HEK293 (cell line): ENCODE results near the gene KTN1.

Experiments used
- CTCF ChIA-PET: fragments of 350-600 bp; formaldehyde crosslinking; extraction: SDS; loops from one replicate; lab custom pipeline; 2021; ENCODE audit warnings: antibody characterized with exemption; lab: Yijun Ruan, JAX
- POLR2A ChIA-PET: fragments of 300-600 bp; formaldehyde crosslinking; extraction: SDS; loops from one replicate; lab custom pipeline; 2020; ENCODE audit warnings: antibody characterized with exemption, inconsistent platforms; lab: Yijun Ruan, JAX
- H3K27ac ChIP-seq: fragments of 200-500 bp; sonication (Bioruptor generic); 2 replicates; pipeline ENCODE4 v1.5.1; 2014; ENCODE audit warnings: low read depth, low read length, control low read depth, inconsistent platforms; ENCODE audit errors: extremely low read depth
- H3K36me3 ChIP-seq, 2 experiments: fragments of 200-500 bp in 1 of 2; sonication (Bioruptor generic) in 1 of 2; 1 replicate in 1 of 2; 2 replicates in 1 of 2; pipeline ENCODE4 v1.5.1; 2014 to 2017; ENCODE audit warnings: inconsistent platforms in 2 of 2, low read length in 2 of 2; ENCODE audit not compliant: control insufficient read depth in 2 of 2, insufficient read depth in 1 of 2
- H3K4me1 ChIP-seq: fragments of 200-500 bp; sonication (Bioruptor generic); 2 replicates; pipeline ENCODE4 v1.5.1; 2014; ENCODE audit warnings: mild to moderate bottlenecking, low read length, inconsistent platforms; ENCODE audit not compliant: control insufficient read depth, insufficient read depth
- H3K4me3 ChIP-seq: 2 replicates; pipeline ENCODE4 v1.5.1; 2011; ENCODE audit warnings: low read depth, mild to moderate bottlenecking, control low read depth, low read length, moderate library complexity
- H3K9me3 ChIP-seq: fragments of 200-500 bp; sonication (Bioruptor generic); 2 replicates; pipeline ENCODE4 v1.5.1; 2014; ENCODE audit warnings: low read depth, low read length, inconsistent platforms; ENCODE audit not compliant: control insufficient read depth, insufficient read depth
- GLIS1 ChIP-seq: fragments of 450-650 bp; formaldehyde crosslinking; IDR thresholded peaks from 2 replicates; pipeline ENCODE4 v1.5.1; 2016; ENCODE audit warnings: missing biosample characterization, missing genetic modification characterization
- SETDB1 ChIP-seq: IDR thresholded peaks from one replicate; pipeline ENCODE4 v1.6.1; 2017; ENCODE audit warnings: mild to moderate bottlenecking, low read length, moderate library complexity, mixed read lengths; ENCODE audit not compliant: insufficient read length
- ZBTB20 ChIP-seq: fragments of 450-650 bp; formaldehyde crosslinking; IDR thresholded peaks from 2 replicates; pipeline ENCODE4 v1.5.1; 2016; ENCODE audit warnings: missing biosample characterization, missing genetic modification characterization
- ZNF157 ChIP-seq: fragments of 450-650 bp; formaldehyde crosslinking; IDR thresholded peaks from 2 replicates; pipeline ENCODE4 v1.5.1; 2016; ENCODE audit warnings: missing biosample characterization, missing genetic modification characterization
- ZNF2 ChIP-seq: fragments of 450-650 bp; formaldehyde crosslinking; IDR thresholded peaks from 2 replicates; pipeline ENCODE4 v1.5.1; 2016; ENCODE audit warnings: missing biosample characterization, missing genetic modification characterization
- ZNF335 ChIP-seq: fragments of 450-650 bp; formaldehyde crosslinking; conservative IDR thresholded peaks from 2 replicates; pipeline ENCODE4 v1.5.1; 2016; ENCODE audit warnings: missing biosample characterization, missing genetic modification characterization
- ZNF416 ChIP-seq: fragments of 450-650 bp; formaldehyde crosslinking; IDR thresholded peaks from 2 replicates; pipeline ENCODE4 v1.5.1; 2016; ENCODE audit warnings: missing biosample characterization, missing genetic modification characterization
- ZNF548 ChIP-seq: fragments of 450-650 bp; formaldehyde crosslinking; IDR thresholded peaks from 2 replicates; pipeline ENCODE4 v1.5.1; 2016; ENCODE audit warnings: missing biosample characterization, missing genetic modification characterization
- ZNF660 ChIP-seq: fragments of 450-650 bp; IDR thresholded peaks from 2 replicates; pipeline ENCODE4 v1.5.1; 2018; ENCODE audit warnings: missing biosample characterization, mild to moderate bottlenecking, missing genetic modification characterization
- TF ChIP-seq, protein P1 (sequence below): fragments of 450-650 bp; formaldehyde crosslinking; IDR thresholded peaks from 2 replicates; pipeline ENCODE4 v1.5.1; 2016; ENCODE audit warnings: missing biosample characterization, missing genetic modification characterization
- TF ChIP-seq, protein P2 (sequence below): fragments of 450-650 bp; formaldehyde crosslinking; IDR thresholded peaks from 2 replicates; pipeline ENCODE4 v1.5.1; 2017; ENCODE audit warnings: missing biosample characterization, missing genetic modification characterization
- TF ChIP-seq, protein P3 (sequence below): fragments of 450-650 bp; formaldehyde crosslinking; IDR thresholded peaks from 2 replicates; pipeline ENCODE4 v1.5.1; 2016; ENCODE audit warnings: missing biosample characterization, missing genetic modification characterization
- TF ChIP-seq, protein P4 (sequence below): fragments of 450-650 bp; formaldehyde crosslinking; IDR thresholded peaks from 2 replicates; pipeline ENCODE4 v1.5.1; 2016; ENCODE audit warnings: missing biosample characterization, missing genetic modification characterization
- TF ChIP-seq, protein P5 (sequence below): fragments of 450-650 bp; formaldehyde crosslinking; IDR thresholded peaks from 2 replicates; pipeline ENCODE4 v1.5.1; 2016; ENCODE audit warnings: missing biosample characterization, missing genetic modification characterization, borderline replicate concordance

KTN1 gene

DNA sequence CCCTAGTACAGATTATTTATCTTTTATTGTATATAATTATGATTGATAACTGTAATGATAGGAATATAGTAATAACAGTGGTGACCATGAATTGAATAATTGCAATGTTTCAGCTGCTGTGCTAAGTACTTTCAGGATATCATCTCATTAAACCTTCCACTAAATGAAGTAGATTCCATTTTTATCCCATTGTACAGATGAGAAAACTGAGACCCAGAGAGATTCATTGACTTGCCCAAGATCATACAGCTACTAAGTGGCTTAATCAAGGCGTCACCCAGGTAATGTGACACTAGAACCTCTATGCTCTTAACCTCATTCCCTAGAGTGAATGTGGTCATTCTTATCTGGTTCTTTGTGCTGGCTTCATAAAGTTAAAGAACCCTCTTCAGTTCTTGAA lies 124.6 kb downstream of the KTN1 start (continued):
- TF ChIP-seq, protein P1, sequence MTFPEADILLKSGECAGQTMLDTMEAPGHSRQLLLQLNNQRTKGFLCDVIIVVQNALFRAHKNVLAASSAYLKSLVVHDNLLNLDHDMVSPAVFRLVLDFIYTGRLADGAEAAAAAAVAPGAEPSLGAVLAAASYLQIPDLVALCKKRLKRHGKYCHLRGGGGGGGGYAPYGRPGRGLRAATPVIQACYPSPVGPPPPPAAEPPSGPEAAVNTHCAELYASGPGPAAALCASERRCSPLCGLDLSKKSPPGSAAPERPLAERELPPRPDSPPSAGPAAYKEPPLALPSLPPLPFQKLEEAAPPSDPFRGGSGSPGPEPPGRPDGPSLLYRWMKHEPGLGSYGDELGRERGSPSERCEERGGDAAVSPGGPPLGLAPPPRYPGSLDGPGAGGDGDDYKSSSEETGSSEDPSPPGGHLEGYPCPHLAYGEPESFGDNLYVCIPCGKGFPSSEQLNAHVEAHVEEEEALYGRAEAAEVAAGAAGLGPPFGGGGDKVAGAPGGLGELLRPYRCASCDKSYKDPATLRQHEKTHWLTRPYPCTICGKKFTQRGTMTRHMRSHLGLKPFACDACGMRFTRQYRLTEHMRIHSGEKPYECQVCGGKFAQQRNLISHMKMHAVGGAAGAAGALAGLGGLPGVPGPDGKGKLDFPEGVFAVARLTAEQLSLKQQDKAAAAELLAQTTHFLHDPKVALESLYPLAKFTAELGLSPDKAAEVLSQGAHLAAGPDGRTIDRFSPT (tag by site-specific recombination) = no peak
- no peak for TF ChIP-seq ZNF416
- TF ChIP-seq ZBTB20 (tag by site-specific recombination) = no peak
- TF ChIP-seq ZNF157 (tag by site-specific recombination) = no peak
- no peak for TF ChIP-seq ZNF548 (tag by site-specific recombination)
- TF ChIP-seq, protein P2, sequence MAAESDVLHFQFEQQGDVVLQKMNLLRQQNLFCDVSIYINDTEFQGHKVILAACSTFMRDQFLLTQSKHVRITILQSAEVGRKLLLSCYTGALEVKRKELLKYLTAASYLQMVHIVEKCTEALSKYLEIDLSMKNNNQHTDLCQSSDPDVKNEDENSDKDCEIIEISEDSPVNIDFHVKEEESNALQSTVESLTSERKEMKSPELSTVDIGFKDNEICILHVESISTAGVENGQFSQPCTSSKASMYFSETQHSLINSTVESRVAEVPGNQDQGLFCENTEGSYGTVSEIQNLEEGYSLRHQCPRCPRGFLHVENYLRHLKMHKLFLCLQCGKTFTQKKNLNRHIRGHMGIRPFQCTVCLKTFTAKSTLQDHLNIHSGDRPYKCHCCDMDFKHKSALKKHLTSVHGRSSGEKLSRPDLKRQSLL = no peak
- TF ChIP-seq ZNF660 (tag by site-specific recombination) = no peak
- TF ChIP-seq, protein P3, sequence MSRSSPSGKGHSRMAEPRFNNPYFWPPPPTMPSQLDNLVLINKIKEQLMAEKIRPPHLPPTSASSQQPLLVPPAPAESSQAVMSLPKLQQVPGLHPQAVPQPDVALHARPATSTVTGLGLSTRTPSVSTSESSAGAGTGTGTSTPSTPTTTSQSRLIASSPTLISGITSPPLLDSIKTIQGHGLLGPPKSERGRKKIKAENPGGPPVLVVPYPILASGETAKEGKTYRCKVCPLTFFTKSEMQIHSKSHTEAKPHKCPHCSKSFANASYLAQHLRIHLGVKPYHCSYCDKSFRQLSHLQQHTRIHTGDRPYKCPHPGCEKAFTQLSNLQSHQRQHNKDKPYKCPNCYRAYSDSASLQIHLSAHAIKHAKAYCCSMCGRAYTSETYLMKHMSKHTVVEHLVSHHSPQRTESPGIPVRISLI = no peak

DNA sequence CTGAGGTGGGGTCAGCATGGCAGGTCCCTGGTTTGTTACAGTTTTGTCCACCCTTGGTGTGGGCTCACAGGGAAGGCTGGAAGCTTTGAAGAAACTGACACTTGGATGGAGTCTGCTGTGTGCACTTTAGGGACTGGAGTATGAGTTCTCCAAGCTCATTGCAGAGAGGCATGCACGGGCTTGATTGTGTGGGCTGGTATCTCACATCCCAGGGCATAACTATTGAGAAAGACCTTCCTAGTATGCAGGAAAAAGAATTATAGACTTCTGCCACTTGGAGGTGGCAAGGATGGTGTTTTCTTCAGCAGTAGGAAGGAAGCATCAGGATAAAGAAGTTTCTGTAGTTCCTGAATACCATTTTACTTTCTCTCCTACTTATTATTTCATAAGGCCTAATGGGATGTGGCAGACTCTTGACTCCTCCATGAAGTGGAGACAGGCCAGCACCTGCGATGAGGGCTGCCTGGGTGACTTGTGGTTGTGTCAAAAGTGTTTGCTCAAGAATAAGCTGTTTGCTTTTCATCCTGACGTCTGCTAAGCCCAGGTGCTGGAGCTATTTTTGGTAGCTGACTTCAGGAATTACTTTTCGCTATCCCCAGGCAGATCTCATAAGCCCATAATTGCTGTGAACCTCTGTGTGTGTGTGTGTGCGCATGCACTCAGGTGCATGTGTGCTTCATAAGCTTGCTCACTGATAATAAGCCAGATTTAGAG lies 125.8 kb downstream of the KTN1 start:
- peaks cover 0 to 6% of the 10 kb centered on the region in 2 experiments; a peak in 1 of 3 replicates for H3K36me3 ChIP-seq
- ChIA-PET CTCF (interaction anchor here (0.7 to 2.2 kb wide), 5 partner anchors 26 to 785 kb away, joined by 3 to 7 read pairs (median 4); no protein-coding TSS in a partner anchor), POLR2A (no interaction called here)
- no peaks in the 10 kb centered on the region for H3K9me3 ChIP-seq
- peak overlapping the region; percentile 1; the same call in 1 of the 2 replicates for H3K27ac ChIP-seq
- H3K4me1 ChIP-seq = no peaks in the 10 kb centered on the region
- TF ChIP-seq ZNF335 (tag by site-specific recombination) (no peak), ZNF2 (tag by site-specific recombination) (no peak), GLIS1 (tag by site-specific recombination) (0 out of 2 replicates have a peak, but pooled peaks have one; percentile 17), SETDB1 (no peak)
- TF ChIP-seq, protein P4, sequence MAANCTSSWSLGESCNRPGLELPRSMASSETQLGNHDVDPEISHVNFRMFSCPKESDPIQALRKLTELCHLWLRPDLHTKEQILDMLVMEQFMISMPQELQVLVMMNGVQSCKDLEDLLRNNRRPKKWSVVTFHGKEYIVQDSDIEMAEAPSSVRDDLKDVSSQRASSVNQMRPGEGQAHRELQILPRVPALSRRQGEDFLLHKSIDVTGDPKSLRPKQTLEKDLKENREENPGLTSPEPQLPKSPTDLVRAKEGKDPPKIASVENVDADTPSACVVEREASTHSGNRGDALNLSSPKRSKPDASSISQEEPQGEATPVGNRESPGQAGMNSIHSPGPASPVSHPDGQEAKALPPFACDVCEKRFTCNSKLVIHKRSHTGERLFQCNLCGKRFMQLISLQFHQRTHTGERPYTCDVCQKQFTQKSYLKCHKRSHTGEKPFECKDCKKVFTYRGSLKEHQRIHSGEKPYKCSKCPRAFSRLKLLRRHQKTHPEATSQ (tag by site-specific recombination) = no peak
- TF ChIP-seq, protein P5, sequence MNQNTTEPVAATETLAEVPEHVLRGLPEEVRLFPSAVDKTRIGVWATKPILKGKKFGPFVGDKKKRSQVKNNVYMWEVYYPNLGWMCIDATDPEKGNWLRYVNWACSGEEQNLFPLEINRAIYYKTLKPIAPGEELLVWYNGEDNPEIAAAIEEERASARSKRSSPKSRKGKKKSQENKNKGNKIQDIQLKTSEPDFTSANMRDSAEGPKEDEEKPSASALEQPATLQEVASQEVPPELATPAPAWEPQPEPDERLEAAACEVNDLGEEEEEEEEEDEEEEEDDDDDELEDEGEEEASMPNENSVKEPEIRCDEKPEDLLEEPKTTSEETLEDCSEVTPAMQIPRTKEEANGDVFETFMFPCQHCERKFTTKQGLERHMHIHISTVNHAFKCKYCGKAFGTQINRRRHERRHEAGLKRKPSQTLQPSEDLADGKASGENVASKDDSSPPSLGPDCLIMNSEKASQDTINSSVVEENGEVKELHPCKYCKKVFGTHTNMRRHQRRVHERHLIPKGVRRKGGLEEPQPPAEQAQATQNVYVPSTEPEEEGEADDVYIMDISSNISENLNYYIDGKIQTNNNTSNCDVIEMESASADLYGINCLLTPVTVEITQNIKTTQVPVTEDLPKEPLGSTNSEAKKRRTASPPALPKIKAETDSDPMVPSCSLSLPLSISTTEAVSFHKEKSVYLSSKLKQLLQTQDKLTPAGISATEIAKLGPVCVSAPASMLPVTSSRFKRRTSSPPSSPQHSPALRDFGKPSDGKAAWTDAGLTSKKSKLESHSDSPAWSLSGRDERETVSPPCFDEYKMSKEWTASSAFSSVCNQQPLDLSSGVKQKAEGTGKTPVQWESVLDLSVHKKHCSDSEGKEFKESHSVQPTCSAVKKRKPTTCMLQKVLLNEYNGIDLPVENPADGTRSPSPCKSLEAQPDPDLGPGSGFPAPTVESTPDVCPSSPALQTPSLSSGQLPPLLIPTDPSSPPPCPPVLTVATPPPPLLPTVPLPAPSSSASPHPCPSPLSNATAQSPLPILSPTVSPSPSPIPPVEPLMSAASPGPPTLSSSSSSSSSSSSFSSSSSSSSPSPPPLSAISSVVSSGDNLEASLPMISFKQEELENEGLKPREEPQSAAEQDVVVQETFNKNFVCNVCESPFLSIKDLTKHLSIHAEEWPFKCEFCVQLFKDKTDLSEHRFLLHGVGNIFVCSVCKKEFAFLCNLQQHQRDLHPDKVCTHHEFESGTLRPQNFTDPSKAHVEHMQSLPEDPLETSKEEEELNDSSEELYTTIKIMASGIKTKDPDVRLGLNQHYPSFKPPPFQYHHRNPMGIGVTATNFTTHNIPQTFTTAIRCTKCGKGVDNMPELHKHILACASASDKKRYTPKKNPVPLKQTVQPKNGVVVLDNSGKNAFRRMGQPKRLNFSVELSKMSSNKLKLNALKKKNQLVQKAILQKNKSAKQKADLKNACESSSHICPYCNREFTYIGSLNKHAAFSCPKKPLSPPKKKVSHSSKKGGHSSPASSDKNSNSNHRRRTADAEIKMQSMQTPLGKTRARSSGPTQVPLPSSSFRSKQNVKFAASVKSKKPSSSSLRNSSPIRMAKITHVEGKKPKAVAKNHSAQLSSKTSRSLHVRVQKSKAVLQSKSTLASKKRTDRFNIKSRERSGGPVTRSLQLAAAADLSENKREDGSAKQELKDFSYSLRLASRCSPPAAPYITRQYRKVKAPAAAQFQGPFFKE (tag by site-specific recombination) = no peak
- H3K4me3 ChIP-seq = no peak overlapping the region
